GM21576 (cell line): ENCODE results near the gene TNFSF15.
"Not testable (repeated sequence)": the region's sequence is repeated elsewhere in the genome, so short reads cannot be mapped to it uniquely, and the experiment has no call there.

Experiments
- ATAC-seq: cut with Tn5 transposase; IDR thresholded peaks from one replicate; pipeline ENCODE4 v1.9.1; 2021; ENCODE audit warnings: mild to moderate bottlenecking, moderate library complexity; ENCODE audit not compliant: unreplicated experiment

The TNFSF15 gene

DNA sequence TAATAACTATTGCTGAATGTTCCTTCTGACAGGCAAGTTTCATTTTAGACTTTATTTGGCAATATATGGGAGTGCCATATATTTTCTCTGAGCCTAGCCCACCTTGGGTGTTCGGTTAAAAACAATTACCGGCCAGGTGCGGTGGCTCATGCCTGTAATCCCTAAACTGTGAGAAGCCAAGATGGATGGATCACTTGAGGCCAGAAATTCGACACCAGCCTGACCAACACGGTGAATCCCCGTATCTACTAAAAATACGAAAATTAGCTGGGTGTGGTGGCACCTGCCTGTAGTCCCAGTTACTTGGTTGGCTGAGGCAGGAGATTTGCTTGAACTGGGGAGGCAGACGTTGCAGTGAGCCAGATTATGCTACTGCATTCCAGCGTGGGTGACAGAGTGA, 47.9 kb downstream of the TNFSF15 start:
- no peak for ATAC-seq

DNA sequence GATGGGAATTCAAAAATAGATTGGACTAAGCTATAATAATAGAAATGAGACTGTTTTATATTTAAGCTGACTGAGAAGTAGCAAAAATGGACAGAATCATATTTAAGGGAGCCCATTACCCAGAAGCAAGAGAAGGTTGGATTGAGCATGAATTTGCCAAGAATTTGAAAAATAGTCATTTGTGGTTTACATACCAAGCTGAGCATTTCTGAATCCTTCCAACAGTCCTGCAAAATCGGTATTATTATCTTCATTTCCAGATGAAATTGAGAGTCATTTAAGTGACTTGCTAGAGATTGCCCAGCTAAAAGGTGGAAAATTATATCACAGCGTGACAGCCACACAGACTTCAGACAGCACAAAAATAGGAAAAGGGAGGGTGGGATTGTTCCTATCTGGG, 48.4 kb downstream of the TNFSF15 start:
- no peak for ATAC-seq

DNA sequence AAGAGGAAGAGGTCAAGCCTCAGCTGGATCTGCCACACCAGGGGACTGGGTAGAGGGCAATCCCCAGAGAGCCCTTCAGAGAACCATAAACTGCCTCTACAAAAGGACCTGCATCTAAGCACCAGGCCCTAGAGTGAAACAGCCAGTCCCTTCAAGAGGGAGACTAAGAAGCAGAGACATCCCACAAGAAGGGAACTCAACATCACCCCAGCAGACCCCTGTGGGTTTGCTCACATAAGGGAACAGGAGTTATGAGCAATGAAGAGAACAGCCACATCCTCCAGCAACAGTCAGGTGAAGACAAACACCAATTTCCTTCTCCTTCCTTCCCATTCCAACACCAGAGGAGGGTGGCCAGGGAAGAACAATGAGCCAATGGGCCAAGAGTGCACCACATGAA, 48.9 kb downstream of the TNFSF15 start:
- no peak for ATAC-seq

DNA sequence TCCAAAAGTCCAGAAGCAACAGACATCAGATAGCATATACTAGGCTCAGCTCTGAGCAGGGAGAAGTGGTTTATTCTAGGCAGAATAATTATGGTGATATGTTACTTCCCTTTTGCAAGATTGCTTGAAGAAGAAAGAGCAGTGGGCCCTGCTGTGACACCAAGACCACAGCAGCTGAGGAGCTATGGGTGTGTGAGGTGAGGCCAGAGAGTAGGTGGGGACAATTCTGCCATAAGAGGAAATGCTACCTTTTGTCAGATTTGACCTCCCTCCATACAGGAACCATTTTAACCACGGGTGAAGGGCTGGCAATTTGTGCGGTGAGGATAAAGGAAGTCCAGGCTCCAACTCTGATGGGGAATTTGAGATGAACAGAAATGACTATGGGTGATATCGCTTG, 51.3 kb downstream of the TNFSF15 start:
- ATAC-seq, result no peak

DNA sequence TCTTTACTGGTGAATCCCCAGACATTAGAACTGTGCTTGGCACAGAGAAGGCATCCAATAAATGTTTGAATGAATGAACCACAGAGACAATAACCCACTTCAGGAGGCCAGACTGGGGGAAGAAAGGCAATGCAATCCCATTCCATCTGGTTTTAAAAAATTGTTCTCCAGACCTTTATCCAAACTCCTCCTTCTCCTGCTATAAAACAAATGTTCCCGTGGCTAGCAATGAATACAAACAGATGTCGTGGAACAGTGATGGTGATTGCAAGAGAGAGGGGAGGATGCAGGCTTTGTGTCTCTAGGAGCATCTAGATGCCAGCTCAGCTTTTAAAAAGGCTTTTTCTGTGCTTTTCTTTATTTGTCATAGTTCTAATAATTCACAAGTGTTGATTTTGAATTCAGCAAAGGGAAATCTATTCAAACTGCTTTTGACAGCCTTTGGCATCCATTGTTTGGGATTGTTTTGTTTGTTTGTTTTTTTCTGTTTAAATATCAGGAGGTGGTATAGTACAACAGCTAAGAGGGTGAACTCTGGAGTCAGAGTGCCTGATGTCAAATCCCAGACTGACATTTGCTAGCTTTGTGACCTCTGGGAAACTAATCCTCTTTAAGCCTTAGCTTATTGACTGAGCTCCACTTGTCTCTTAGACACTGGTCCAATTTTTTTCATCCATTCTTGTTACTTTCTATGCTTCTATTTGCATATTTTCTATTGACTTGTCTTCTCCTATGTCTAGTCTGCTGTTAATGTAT, 59.1 kb downstream of the TNFSF15 start:
- ATAC-seq, result no peak

DNA sequence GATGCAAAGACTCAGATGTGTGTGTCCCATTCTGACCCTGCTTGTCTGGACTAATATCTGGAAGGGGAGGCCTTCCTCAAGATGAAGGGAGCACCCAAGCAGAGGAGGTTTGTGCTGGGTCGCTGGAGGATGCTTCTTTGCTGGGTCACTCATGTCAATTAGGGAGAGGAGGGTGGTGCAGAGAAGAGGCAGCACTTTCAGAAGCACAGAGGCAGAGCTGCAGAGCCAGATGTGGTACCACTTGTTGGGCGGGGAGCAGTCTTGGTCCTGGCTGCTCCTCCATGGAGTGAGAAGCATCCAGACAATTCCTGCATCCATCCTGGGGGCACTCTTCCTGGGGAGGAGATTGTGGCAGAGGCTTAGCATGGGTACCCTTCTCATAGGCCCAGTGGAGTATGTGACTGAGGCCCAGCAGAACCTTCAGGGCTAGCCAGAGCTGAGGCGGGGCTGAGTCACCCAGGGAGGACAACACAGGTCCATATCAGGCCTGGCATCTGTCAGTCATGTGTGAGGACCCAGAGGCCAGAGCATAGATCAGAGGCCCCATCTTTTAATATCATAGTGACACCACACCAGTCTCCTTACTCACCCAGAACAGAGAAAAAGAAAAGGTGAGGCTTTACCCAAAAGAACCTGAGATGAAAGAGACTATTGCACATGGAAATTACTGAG, 59.8 kb downstream of the TNFSF15 start:
- ATAC-seq, result no peak

DNA sequence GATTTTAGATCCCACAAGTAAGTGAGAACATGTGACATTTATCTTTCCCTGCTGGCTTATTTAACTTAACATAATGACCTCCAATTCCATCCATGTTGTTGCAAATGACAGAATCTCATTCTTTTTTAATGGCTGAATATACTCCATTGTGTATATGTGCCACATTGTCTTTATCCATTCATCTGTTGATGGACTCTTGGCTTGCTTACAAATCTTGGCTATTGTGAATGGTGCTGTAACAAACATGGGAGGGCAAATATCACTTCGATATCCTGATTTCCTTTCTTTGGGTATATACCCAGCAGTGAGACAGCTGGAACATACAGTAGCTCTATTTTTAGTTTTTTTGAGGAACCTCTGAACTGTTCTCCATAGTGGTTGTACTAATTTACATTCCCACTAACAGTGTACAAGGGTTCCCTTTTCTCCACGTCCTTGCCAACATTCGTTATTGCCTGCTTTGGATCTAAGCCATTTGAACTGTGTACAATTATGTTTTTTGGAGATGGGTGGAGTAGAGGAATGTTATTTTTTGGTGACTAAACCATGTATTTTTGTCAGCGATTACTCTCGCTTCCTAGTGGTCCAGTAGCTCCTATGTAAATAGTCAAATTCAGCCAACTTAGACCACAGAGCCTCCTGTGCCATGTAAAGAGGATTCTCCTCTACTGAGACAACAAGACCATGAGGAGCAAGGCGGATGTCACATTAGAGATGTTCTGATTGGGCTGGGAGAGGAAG, 60.6 kb downstream of the TNFSF15 start:
- no peak for ATAC-seq

DNA sequence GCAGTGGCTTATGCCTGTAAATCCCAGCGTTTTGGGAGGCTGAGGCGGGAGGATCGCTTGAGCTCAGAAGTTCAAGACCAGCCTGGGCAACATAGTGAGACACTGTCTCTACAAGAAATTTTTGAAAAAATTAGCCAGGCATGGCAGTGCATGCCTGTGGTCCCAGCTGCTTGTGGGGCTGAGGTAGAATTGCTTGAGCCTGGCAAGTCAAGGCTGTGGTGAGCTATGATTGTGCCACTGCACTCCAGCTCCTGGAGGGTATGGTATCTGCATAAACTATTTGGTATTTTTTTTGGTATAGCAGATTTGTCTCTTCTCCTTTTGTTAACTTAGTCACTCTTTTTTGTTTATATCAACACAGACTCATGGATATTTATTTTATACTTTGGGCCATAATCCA, 62.4 kb downstream of the TNFSF15 start:
- no peak for ATAC-seq

DNA sequence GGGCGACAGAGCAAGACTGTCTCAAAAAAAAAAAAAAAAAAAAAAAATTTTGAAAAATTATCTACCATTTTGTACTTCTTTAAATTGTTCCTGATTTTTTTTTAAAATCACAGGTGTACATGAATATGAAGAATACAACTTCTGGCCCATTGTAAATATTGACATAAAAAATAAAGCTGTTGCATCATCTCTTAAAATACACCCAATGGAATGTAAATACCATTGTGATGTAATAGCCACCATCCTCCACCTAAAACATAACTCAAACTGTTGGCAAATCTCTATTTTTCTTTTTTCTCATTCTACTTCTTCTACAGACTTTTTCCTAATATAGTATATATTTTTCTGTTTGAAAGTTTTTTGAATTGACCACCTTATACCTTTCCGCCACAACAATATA, 62.9 kb downstream of the TNFSF15 start:
- ATAC-seq, result no peak

DNA sequence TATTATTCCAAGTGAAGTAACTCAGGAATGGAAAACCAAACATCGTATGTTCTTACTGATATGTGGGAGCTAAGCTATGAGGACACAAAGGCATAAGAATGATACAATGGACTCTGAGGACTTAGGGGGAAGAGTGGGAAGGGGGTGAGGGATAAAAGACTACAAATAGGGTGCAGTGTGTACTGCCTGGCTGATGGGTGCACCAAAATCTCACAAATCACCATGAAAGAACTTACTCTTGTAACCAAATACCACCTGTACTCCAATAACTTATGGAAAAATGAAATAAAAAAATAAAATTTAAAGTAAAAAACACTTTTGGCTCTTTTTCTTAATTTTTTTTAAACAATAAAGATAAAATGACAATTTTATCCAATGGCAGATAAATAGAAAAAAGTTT, 64.3 kb downstream of the TNFSF15 start:
- ATAC-seq, result not testable (repeated sequence)

DNA sequence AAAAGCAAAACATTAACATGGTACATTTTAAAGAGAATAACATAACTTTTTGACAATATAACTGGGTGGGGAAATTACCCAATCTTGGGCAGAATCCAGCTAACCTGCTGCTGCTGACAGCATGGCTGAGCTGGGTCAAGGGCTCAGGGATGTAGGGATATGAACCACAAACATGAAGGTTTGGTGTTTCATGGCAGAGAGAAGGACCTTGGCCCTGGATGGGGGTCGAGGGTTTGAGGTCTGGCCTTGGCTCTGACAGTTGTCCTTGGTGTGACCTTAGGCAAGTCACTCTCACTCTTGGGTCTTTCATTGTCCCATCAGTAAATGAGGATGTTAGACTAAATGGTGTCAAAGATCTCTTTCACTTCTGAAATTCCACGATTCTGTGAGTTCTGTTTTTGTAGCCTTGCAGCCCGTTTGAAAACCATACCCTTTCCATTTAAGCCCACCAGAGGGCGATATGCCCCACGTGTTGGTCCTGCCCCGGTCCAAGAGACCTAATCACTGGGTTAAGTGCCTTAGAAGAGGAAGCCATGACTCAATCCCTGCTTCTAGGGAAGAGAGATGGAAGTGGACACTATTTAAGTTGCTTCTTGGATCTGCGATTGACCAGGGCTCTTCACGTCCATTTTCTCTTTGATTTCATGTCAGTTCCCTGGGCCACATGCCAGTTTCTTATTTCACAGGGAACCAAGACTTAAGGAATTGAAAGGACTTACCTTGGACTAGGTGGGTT, 67.1 kb downstream of the TNFSF15 start:
- ATAC-seq, result no peak

DNA sequence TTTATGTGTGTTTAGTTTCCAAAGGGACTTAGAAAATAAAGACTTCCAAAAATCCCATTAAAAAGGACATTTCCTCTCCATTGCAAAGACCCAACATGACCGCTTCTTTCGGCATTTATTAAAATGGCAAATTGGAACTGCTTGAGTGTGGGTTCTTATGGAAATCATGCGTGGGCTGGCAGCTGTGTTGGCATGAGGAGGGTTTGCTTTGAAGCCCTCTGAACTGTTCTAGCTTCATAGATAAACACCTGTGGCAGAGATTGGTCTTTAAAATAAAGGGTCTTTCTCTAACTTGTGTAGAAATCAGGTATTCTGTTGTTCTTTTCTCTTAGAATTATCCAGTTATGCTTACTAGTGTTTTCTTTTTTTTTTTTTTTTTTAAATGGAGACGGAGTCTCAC, 68.0 kb downstream of the TNFSF15 start:
- ATAC-seq, result no peak

DNA sequence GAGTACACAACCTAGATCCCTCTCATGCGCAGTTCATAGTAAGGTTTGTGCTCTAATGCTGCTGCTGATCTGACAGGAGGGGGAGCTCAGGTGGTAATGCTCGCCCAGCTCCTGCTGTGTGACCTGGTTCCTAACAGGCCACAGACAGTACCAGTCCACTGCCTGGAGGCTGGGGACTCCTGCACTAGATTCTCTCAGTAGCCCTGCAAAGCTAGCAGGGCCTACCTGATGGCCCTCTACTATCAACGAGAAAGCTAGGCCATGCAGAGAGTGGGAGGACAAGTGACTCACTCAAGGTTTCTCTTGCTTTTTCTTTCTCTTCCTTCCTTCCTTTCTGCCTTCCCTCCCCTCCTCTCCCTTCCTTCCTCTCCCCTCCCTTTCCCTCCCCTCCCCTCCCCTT, 68.7 kb downstream of the TNFSF15 start:
- no peak for ATAC-seq

DNA sequence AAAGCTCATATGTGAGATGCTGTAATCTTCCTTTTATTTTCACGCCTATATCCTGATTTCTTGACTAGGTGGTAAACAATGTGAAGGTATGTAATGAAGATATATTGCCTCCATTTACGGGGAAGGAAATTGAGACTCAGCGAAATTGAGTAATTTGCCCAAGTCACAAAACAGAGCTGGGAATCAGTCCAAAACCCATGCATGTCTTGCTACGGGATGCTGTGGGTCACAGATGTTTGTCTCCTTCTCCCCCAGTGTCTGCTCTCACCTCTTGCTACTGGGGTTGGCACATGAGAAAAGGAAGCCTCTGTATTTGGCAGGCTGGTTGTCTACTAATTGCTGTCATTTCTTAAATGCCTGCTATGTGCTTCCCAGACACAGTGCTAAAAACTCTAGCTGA, 70.1 kb downstream of the TNFSF15 start:
- ATAC-seq, result no peak

DNA sequence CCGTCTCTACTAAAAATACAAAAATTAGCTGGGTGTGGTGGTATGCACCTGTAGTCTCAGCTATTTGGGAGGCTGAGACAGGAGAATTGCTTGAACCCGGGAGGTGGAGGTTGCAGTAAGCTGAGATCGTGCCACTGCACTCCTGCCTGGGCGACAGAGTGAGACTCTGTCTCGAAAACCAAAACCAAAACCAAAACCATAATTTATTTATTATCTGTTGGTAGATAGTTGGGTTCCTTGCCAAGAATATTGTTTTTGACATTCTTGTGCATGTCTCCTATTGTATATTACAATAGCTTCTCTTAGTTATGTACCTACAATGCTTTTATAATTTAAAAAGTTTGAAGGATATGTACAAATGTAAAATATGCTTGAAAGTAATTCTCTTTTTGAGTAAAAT, 70.7 kb downstream of the TNFSF15 start:
- not testable (repeated sequence) for ATAC-seq
